H9 (cell line): ENCODE data around the gene LARP4. TPM values are rescaled to one million over a fixed set of nuclear protein-coding genes. Genes with fewer than 3 reads are reported as not detected.

ENCODE experiments used
- DNase-seq: peaks from one replicate; pipeline ENCODE4 v3.0.0-alpha.2; 2017
- H2AFZ ChIP-seq: one replicate; pipeline ENCODE4 v1.6.1; 2013; ENCODE audit warnings: mild to moderate bottlenecking, low read length, control low read depth, moderate library complexity
- H2AK5ac ChIP-seq: 2 replicates; pipeline ENCODE4 v1.6.1; 2013; ENCODE audit warnings: low read length, control low read depth, mixed read lengths; ENCODE audit not compliant: insufficient read length
- H2BK120ac ChIP-seq: one replicate; pipeline ENCODE4 v1.6.1; 2013; ENCODE audit warnings: low read depth, mild to moderate bottlenecking, low read length, control low read depth, inconsistent platforms; ENCODE audit not compliant: poor library complexity, severe bottlenecking
- H2BK12ac ChIP-seq: 2 replicates; pipeline ENCODE4 v1.6.1; 2013; ENCODE audit warnings: low read length, control low read depth, mixed read lengths, low read depth; ENCODE audit not compliant: insufficient read length
- H2BK15ac ChIP-seq: 2 replicates; pipeline ENCODE4 v1.6.1; 2013; ENCODE audit warnings: low read depth, low read length, control low read depth
- H2BK20ac ChIP-seq: one replicate; pipeline ENCODE4 v1.6.1; 2013; ENCODE audit warnings: low read depth, mild to moderate bottlenecking, low read length, control low read depth, inconsistent platforms; ENCODE audit not compliant: poor library complexity, severe bottlenecking
- H2BK5ac ChIP-seq: 2 replicates; pipeline ENCODE4 v1.6.1; 2013; ENCODE audit warnings: low read length, control low read depth, mixed read lengths; ENCODE audit not compliant: insufficient read length
- H3K14ac ChIP-seq: 2 replicates; pipeline ENCODE4 v1.6.1; 2013; ENCODE audit warnings: low read length, control low read depth; ENCODE audit not compliant: insufficient read depth
- H3K18ac ChIP-seq: 2 replicates; pipeline ENCODE4 v1.6.1; 2013; ENCODE audit warnings: low read depth, mild to moderate bottlenecking, mixed read lengths, low read length, control low read depth; ENCODE audit not compliant: insufficient read length
- H3K23ac ChIP-seq: 2 replicates; pipeline ENCODE4 v1.6.1; 2013; ENCODE audit warnings: low read length, control low read depth, mixed read lengths, low read depth; ENCODE audit not compliant: insufficient read length
- H3K23me2 ChIP-seq: 2 replicates; pipeline ENCODE4 v1.6.1; 2013; ENCODE audit warnings: low read depth, mild to moderate bottlenecking, mixed read lengths, low read length, control low read depth; ENCODE audit not compliant: insufficient read length, poor library complexity, severe bottlenecking
- H3K27ac ChIP-seq: 2 replicates; pipeline ENCODE4 v1.5.1; 2013; ENCODE audit warnings: low read length, control low read depth, mixed read lengths, low read depth; ENCODE audit not compliant: insufficient read length
- H3K27me3 ChIP-seq: 2 replicates; pipeline ENCODE4 v1.6.1; 2013; ENCODE audit warnings: low read length, control low read depth, inconsistent platforms; ENCODE audit not compliant: insufficient read depth
- H3K4ac ChIP-seq: 2 replicates; pipeline ENCODE4 v1.6.1; 2013; ENCODE audit warnings: low read depth, mild to moderate bottlenecking, control low read depth, inconsistent platforms, low read length, moderate library complexity
- H3K4me1 ChIP-seq: 2 replicates; pipeline ENCODE4 v1.6.1; 2013; ENCODE audit warnings: low read length, control low read depth, inconsistent platforms; ENCODE audit not compliant: insufficient read depth
- H3K4me2 ChIP-seq: 2 replicates; pipeline ENCODE4 v1.6.1; 2013; ENCODE audit warnings: low read length, control low read depth, mixed read lengths; ENCODE audit not compliant: insufficient read length, insufficient read depth
- H3K56ac ChIP-seq: 2 replicates; pipeline ENCODE4 v1.6.1; 2013; ENCODE audit warnings: low read depth, mild to moderate bottlenecking, mixed read lengths, low read length, control low read depth; ENCODE audit not compliant: insufficient read length
- H3K79me1 ChIP-seq: 2 replicates; pipeline ENCODE4 v1.6.1; 2013; ENCODE audit warnings: low read depth, mild to moderate bottlenecking, moderate library complexity, low read length, control low read depth, inconsistent platforms; ENCODE audit not compliant: insufficient read depth, poor library complexity, severe bottlenecking
- H3K79me2 ChIP-seq: 2 replicates; pipeline ENCODE4 v1.6.1; 2013; ENCODE audit warnings: low read length, control low read depth, inconsistent platforms; ENCODE audit not compliant: insufficient read depth
- H3K9ac ChIP-seq: 2 replicates; pipeline ENCODE4 v1.6.1; 2013; ENCODE audit warnings: low read length, control low read depth, mixed read lengths; ENCODE audit not compliant: insufficient read length; ENCODE audit errors: extremely low read depth
- H3K9me3 ChIP-seq: one replicate; pipeline ENCODE4 v1.6.1; 2013; ENCODE audit warnings: low read depth, low read length, inconsistent platforms; ENCODE audit not compliant: control insufficient read depth
- H3T11ph ChIP-seq: one replicate; pipeline ENCODE4 v1.6.1; 2013; ENCODE audit warnings: mild to moderate bottlenecking, low read length, control low read depth, inconsistent platforms
- H4K20me1 ChIP-seq: one replicate; pipeline ENCODE4 v1.6.1; 2013; ENCODE audit not compliant: control insufficient read depth, insufficient read length, insufficient read depth
- H4K5ac ChIP-seq: 2 replicates; pipeline ENCODE4 v1.6.1; 2013; ENCODE audit warnings: low read depth, mild to moderate bottlenecking, mixed read lengths, low read length, control low read depth; ENCODE audit not compliant: insufficient read length
- H4K8ac ChIP-seq: replicated peaks from 2 replicates; pipeline ENCODE4 v1.6.1; 2013; ENCODE audit warnings: low read length, control low read depth, mixed read lengths, low read depth; ENCODE audit not compliant: insufficient read length
- H4K91ac ChIP-seq: 2 replicates; pipeline ENCODE4 v1.6.1; 2013; ENCODE audit warnings: low read depth, mild to moderate bottlenecking, moderate library complexity, mixed read lengths, low read length, control low read depth; ENCODE audit not compliant: insufficient read length
- H3K27ac Mint-ChIP-seq, 3 experiments: 2 replicates in 2 of 3; 3 replicates in 1 of 3; pipeline ENCODE4 v1.8.0; 2020 to 2021; ENCODE audit warnings: mixed read lengths in 3 of 3, mild to moderate bottlenecking in 1 of 3, moderate library complexity in 1 of 3
- H3K27me3 Mint-ChIP-seq: 2 replicates; pipeline ENCODE4 v1.8.0; 2021; ENCODE audit warnings: low read depth, mild to moderate bottlenecking, moderate library complexity, mixed read lengths
- H3K36me3 Mint-ChIP-seq, 3 experiments: 2 replicates in 2 of 3; 3 replicates in 1 of 3; pipeline ENCODE4 v1.8.0; 2020 to 2021; ENCODE audit warnings: low read depth in 3 of 3, mixed read lengths in 3 of 3; ENCODE audit not compliant: insufficient read depth in 1 of 3
- H3K4me1 Mint-ChIP-seq, 2 experiments: 2 replicates each; pipeline ENCODE4 v1.8.0; 2020; ENCODE audit warnings: mixed read lengths in 2 of 2
- H3K4me3 Mint-ChIP-seq, 2 experiments: 2 replicates in 1 of 2; 3 replicates in 1 of 2; pipeline ENCODE4 v1.8.0; 2020 to 2021; ENCODE audit warnings: mild to moderate bottlenecking in 2 of 2, mixed read lengths in 2 of 2, moderate library complexity in 1 of 2
- H3K9me3 Mint-ChIP-seq, 2 experiments: 2 replicates in 1 of 2; 3 replicates in 1 of 2; pipeline ENCODE4 v1.8.0; 2020; ENCODE audit warnings: mild to moderate bottlenecking in 2 of 2, mixed read lengths in 2 of 2, moderate library complexity in 1 of 2
- CTCF ChIP-seq: fragments of 200-600 bp; sonication (generic); conservative IDR thresholded peaks from 3 replicates; pipeline ENCODE4 v1.8.0; 2021; ENCODE audit warnings: antibody characterized with exemption, mild to moderate bottlenecking
- WGBS: extraction: QIAGEN DNeasy Blood & Tissue Kit; methylation state at CpG from one replicate; pipeline ENCODE4 v1.1.7; 2013; ENCODE audit warnings: missing lambda C conversion rate, low lambda C conversion rate, mixed read lengths; ENCODE audit not compliant: insufficient read length; ENCODE audit errors: extremely low coverage; 5-methylcytosine and 5-hydroxymethylcytosine counted together
- total RNA-seq: library from RNA; stranded (reverse); gene quantifications from 2 replicates; pipeline ENCODE4 v1.2.1, GENCODE V29; 2021

The LARP4 gene
- total RNA-seq, 1 experiment from 2014 or later, result 82.3 TPM

GRCh38 chr12:50518090-50518489 lies 117.4 kb downstream of the LARP4 start:
- H3K4me3 Mint-ChIP-seq, result no peak overlapping the region
- H2AK5ac ChIP-seq, result no peak overlapping the region
- TF ChIP-seq CTCF, result no peak

More at GRCh38 chr12:50518090-50518489, 117.4 kb downstream of the LARP4 start:
- Histone ChIP-seq H2BK20ac (no peak overlapping the region), H3K18ac (no peak overlapping the region), H3K27ac (no peak overlapping the region), H2BK5ac (no peak overlapping the region), H4K8ac (no peak overlapping the region), H3K23ac (no peak overlapping the region), H4K20me1 (no peaks in the 10 kb centered on the region), H3K4ac (no peak overlapping the region), H3K27me3 (no peaks in the 10 kb centered on the region), H3K9ac (no peak overlapping the region), H2BK12ac (no peak overlapping the region), H4K5ac (no peak overlapping the region), H3T11ph (no peak overlapping the region), H4K91ac (no peak overlapping the region), H2BK15ac (no peak overlapping the region), H3K23me2 (no peaks in the 10 kb centered on the region), H3K4me1 (no peaks in the 10 kb centered on the region; the same call in 1 of the 2 replicates), H3K9me3 (no peaks in the 10 kb centered on the region), H3K79me2 (peaks cover 8% of the 10 kb centered on the region; the same call in 1 of the 2 replicates), H2BK120ac (no peak overlapping the region), H3K79me1 (peaks cover 3% of the 10 kb centered on the region), H3K14ac (no peak overlapping the region), H3K56ac (no peak overlapping the region), H3K4me2 (no peak overlapping the region), H2AFZ (no peak overlapping the region)
- no CpG with 5 or more reads among the region's 11 CpGs for WGBS
- Mint-ChIP-seq H3K9me3 (no peaks in the 10 kb centered on the region), H3K36me3 (peaks cover 0 to 3% (median 0%) of the 10 kb centered on the region in 3 experiments; a peak in 1 of 7 replicates), H3K27ac (peak overlapping the region in 1 of 3 experiments; percentile 90; a peak in 1 of 7 replicates), H3K4me1 (no peaks in the 10 kb centered on the region; a peak in 1 of 4 replicates), H3K27me3 (no peaks in the 10 kb centered on the region)
- no peak for DNase-seq
